ENCODE data around the gene CLBA1.

GRCh38 chr14:104957146-104958113, 28.2 kb upstream of the CLBA1 start:
- TF ChIP-seq CTCF (conservative IDR thresholded peaks at IDR 0.05; ENCODE audit: low read depth in 2 of 2) (no peak), CREB1 (CRISPR knock-in tag; IDR thresholded peaks at IDR 0.05; ENCODE audit: low read depth) (no peak), POLR2AphosphoS5 (IDR thresholded peaks at IDR 0.05; ENCODE audit: low read depth) (no peak), EZH2 (IDR thresholded peaks at IDR 0.05; ENCODE audit: low read depth, unreplicated experiment) (no peak), EZH2phosphoT487 (IDR thresholded peaks at IDR 0.05; ENCODE audit: unreplicated experiment) (no peak), REST (IDR thresholded peaks at IDR 0.05; ENCODE audit: unreplicated experiment) (no peak), ZNF331 (CRISPR knock-in tag; IDR thresholded peaks at IDR 0.05; ENCODE audit: low read depth) (no peak), ETS1 (IDR thresholded peaks at IDR 0.05) (no peak), ZNF462 (CRISPR knock-in tag; IDR thresholded peaks at IDR 0.05) (no peak), ZNF114 (CRISPR knock-in tag; IDR thresholded peaks at IDR 0.05) (no peak), JUNB (IDR thresholded peaks at IDR 0.05; ENCODE audit: unreplicated experiment) (no peak), NANOG (IDR thresholded peaks at IDR 0.05; ENCODE audit: borderline replicate concordance) (no peak)

Measured in GM23338 (cell line).